OCI-LY7 (cell line): ENCODE measurements around the gene BACE1. TPM values are rescaled to one million over a fixed set of nuclear protein-coding genes. Genes with fewer than 3 reads are reported as not detected.

Source experiments
- BruUV-seq: library from RNA; stranded (reverse); fragments of 400-500 nt; replicated peaks from 2 replicates; lab custom pipeline; 2021; lab: Mats Ljungman, UMichigan
- CTCF ChIA-PET: fragments of 300-600 bp; sonication (Branson Sonifier 250); formaldehyde crosslinking; loops from one replicate; lab custom pipeline; 2022; ENCODE audit warnings: antibody characterized with exemption; ENCODE audit not compliant: unreplicated experiment; lab: Charles Lee
- POLR2A ChIA-PET: fragments of 300-600 bp; sonication (Branson Sonifier 250); formaldehyde crosslinking; loops from one replicate; lab custom pipeline; 2022; ENCODE audit warnings: antibody characterized with exemption; lab: Charles Lee
- DNase-seq: peaks from one replicate; pipeline ENCODE4 v3.0.0-alpha.2; 2015; ENCODE audit warnings: low spot score
- H2AFZ ChIP-seq: fragments of 200-600 bp; sonication (generic), shearing (Covaris generic); 2 replicates; pipeline ENCODE4 v1.6.1; 2014; ENCODE audit warnings: mild to moderate bottlenecking, antibody characterized with exemption, low read length, moderate library complexity
- H3K27ac ChIP-seq: fragments of 200-600 bp; sonication (generic); 2 replicates; pipeline ENCODE4 v1.5.1; 2014; ENCODE audit warnings: mixed run types, low read depth, mild to moderate bottlenecking, moderate library complexity, low read length, inconsistent platforms; ENCODE audit not compliant: poor library complexity, severe bottlenecking
- H3K36me3 ChIP-seq: fragments of 200-600 bp; sonication (generic); 2 replicates; pipeline ENCODE4 v1.6.1; 2014; ENCODE audit warnings: mild to moderate bottlenecking, antibody characterized with exemption, low read length, moderate library complexity, mixed read lengths; ENCODE audit not compliant: insufficient read depth
- H3K4me1 ChIP-seq: fragments of 200-600 bp; sonication (generic); 2 replicates; pipeline ENCODE4 v1.5.1; 2014; ENCODE audit warnings: mild to moderate bottlenecking, low read length; ENCODE audit not compliant: insufficient read depth, poor library complexity, severe bottlenecking
- H3K4me2 ChIP-seq: fragments of 200-600 bp; sonication (generic); 2 replicates; pipeline ENCODE4 v1.6.1; 2014; ENCODE audit warnings: mild to moderate bottlenecking, low read length
- H3K4me3 ChIP-seq: fragments of 200-600 bp; sonication (generic); 2 replicates; pipeline ENCODE4 v1.5.1; 2014; ENCODE audit warnings: mild to moderate bottlenecking, low read depth, low read length; ENCODE audit not compliant: poor library complexity, severe bottlenecking
- H3K79me2 ChIP-seq: fragments of 200-600 bp; sonication (generic); 2 replicates; pipeline ENCODE4 v1.6.1; 2016; ENCODE audit warnings: low read depth, mild to moderate bottlenecking, low read length, moderate library complexity, mixed read lengths; ENCODE audit not compliant: insufficient read depth
- H3K9me2 ChIP-seq: fragments of 200-600 bp; sonication (generic); 2 replicates; pipeline ENCODE4 v1.6.1; 2016; ENCODE audit warnings: mild to moderate bottlenecking, low read length, mixed read lengths; ENCODE audit not compliant: insufficient read depth
- H3K9me3 ChIP-seq: fragments of 200-600 bp; sonication (generic); 2 replicates; pipeline ENCODE4 v1.6.1; 2014; ENCODE audit warnings: mild to moderate bottlenecking, mixed run types, low read length, mixed read lengths
- H4K20me1 ChIP-seq: fragments of 200-600 bp; sonication (generic); 2 replicates; pipeline ENCODE4 v1.6.1; 2014; ENCODE audit warnings: mild to moderate bottlenecking, antibody characterized with exemption, low read length, moderate library complexity, mixed read lengths; ENCODE audit not compliant: insufficient read depth
- EZH2phosphoT487 ChIP-seq: fragments of 200-600 bp; sonication (generic); IDR thresholded peaks from 2 replicates; pipeline ENCODE4 v1.6.1; 2018; ENCODE audit warnings: low read depth, borderline replicate concordance, mild to moderate bottlenecking, mixed run types, antibody characterized with exemption, low read length, moderate library complexity, mixed read lengths
- intact Hi-C: fragments of 100-400 bp; cut with micrococcal nuclease; formaldehyde crosslinking; loops from one replicate; pipeline ENCODE4 v1.10.0; 2022; ENCODE audit not compliant: unreplicated experiment
- total RNA-seq, 2 experiments: library from RNA; depleted of rRNA in 1 of 2; stranded (reverse); fragments of >200 nt in 1 of 2; shearing (Covaris generic) in 1 of 2; gene quantifications; 2 replicates each; pipeline ENCODE4 v1.2.3, GENCODE V29; 2014 to 2022
- TF ChIP-seq, protein P1 (sequence below): fragments of 200-600 bp; sonication (generic); conservative IDR thresholded peaks from 2 replicates; pipeline ENCODE4 v1.5.1; 2014; ENCODE audit warnings: mild to moderate bottlenecking, antibody characterized with exemption, low read length, moderate library complexity, mixed read lengths

Gene BACE1
- total RNA-seq, 2 experiments from 2014 or later, result not detected

DNA sequence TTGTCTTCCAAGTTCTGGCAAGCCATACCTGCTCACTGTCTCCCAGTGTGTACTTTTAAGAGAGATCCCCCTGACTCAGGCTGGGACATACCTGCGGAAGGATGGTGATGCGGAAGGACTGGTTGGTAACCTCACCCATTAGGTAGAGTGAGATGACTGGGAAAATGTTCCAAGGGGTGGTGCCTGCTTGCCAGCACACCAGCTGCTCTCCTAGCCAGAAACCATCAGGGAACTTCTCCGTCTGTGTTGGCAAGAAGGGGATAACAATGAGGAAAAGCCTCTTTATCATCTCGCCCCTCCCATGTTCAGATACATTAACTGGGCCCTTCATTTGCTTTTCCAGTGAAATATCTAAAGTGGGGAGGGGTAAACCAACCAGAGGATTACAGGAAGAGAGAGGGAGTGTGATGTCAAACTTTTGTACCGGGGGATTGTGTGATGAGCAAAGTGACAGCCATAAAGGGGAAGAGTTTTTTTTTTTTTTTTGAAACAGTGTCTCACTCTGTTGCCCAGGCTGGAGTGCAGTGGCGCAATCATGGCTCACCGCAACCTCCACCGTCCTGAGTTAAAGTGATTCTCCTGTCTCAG, 25.2 kb downstream of the BACE1 start, which contains the start of gene BACE1-AS:
BACE1-AS (plus strand) TSS at position 538 of the 588 bp plus-strand sequence.
- DNase-seq, result no peak
- TF ChIP-seq, protein P1, sequence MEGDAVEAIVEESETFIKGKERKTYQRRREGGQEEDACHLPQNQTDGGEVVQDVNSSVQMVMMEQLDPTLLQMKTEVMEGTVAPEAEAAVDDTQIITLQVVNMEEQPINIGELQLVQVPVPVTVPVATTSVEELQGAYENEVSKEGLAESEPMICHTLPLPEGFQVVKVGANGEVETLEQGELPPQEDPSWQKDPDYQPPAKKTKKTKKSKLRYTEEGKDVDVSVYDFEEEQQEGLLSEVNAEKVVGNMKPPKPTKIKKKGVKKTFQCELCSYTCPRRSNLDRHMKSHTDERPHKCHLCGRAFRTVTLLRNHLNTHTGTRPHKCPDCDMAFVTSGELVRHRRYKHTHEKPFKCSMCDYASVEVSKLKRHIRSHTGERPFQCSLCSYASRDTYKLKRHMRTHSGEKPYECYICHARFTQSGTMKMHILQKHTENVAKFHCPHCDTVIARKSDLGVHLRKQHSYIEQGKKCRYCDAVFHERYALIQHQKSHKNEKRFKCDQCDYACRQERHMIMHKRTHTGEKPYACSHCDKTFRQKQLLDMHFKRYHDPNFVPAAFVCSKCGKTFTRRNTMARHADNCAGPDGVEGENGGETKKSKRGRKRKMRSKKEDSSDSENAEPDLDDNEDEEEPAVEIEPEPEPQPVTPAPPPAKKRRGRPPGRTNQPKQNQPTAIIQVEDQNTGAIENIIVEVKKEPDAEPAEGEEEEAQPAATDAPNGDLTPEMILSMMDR, result no peak
- no peak for TF ChIP-seq EZH2phosphoT487
- BruUV-seq, result no TSS peak
- Histone ChIP-seq H3K9me3 (no peaks in the 10 kb centered on the region), H3K4me2 (no peak within 1 kb of the TSS), H3K79me2 (no peaks in the 10 kb centered on the region), H3K9me2 (no peaks in the 10 kb centered on the region), H3K27ac (no peak within 1 kb of the TSS), H2AFZ (no peak within 1 kb of the TSS), H3K4me1 (no peaks in the 10 kb centered on the region), H4K20me1 (no peaks in the 10 kb centered on the region), H3K4me3 (no peak within 1 kb of the TSS), H3K36me3 (peaks cover 10% of the 10 kb centered on the region)
- ChIA-PET CTCF (no interaction called here), POLR2A (no interaction called here)
- intact Hi-C loops, result no loop called here

DNA sequence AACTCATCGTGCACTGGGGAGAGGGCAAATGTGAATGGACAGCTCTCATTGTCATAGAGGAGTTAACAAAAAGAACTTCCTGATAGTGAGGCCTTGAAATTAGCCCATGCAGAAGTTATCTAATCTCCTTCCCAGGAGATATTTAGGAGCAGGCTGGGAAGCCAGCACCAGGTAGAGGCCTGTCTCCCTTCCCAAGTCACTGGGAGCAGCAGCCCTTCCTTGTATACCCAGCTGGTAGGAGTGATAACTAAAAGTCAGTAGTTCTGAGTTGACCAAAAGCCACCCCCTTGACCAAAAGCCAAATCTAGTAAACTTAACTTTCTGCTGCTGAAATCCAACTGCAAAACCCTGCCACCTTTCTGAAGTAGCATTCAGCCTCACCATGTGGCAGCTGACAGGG, 26.3 kb downstream of the BACE1 start:
- Histone ChIP-seq H2AFZ (no peak overlapping the region), H3K4me1 (no peaks in the 10 kb centered on the region), H3K9me3 (no peaks in the 10 kb centered on the region), H3K79me2 (no peaks in the 10 kb centered on the region), H3K4me3 (no peak overlapping the region), H3K36me3 (peaks cover 21% of the 10 kb centered on the region), H4K20me1 (no peaks in the 10 kb centered on the region), H3K4me2 (no peak overlapping the region), H3K9me2 (no peaks in the 10 kb centered on the region), H3K27ac (no peak overlapping the region)
- POLR2A ChIA-PET, result interaction anchor here (0.7 kb wide), 1 partner anchor 15 kb away, joined by 3 read pairs; no protein-coding TSS in a partner anchor
- DNase-seq, result no peak
- TF ChIP-seq, protein P1, result no peak
- TF ChIP-seq EZH2phosphoT487, result no peak
- intact Hi-C loops, result no loop called here
- CTCF ChIA-PET, result no interaction called here
- no TSS peak for BruUV-seq

DNA sequence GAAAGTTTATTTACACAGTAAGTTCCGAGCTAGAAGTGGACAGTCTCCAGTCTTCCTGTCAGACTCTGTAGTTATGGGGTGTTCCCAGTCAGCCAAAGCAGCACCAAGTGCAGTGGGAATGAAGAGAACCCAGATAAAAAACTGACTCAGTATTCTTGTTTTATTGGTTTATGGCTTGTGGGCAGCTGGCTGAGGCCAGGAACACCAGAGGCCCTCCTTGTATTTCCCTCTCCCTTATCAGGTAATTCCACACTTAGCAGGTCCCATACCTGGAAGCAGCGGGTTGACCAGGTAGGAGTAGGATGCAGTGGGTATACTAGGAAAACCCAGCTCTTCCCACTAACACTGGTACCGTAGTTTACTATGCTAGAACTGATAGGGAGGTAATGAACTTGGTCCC, 28.4 kb downstream of the BACE1 start:
- H3K79me2 ChIP-seq, result no peaks in the 10 kb centered on the region
- H3K4me3 ChIP-seq, result no peak overlapping the region
- intact Hi-C loops, result no loop called here
- no peak for DNase-seq
- H3K27ac ChIP-seq, result no peak overlapping the region
- no TSS peak for BruUV-seq
- ChIA-PET CTCF (no interaction called here), POLR2A (no interaction called here)
- TF ChIP-seq, protein P1, result no peak
- TF ChIP-seq EZH2phosphoT487, result no peak
- no peaks in the 10 kb centered on the region for H3K9me2 ChIP-seq
- no peaks in the 10 kb centered on the region for H4K20me1 ChIP-seq
- no peaks in the 10 kb centered on the region for H3K4me1 ChIP-seq
- H3K9me3 ChIP-seq, result no peaks in the 10 kb centered on the region
- no peak overlapping the region for H2AFZ ChIP-seq
- H3K4me2 ChIP-seq, result no peak overlapping the region
- H3K36me3 ChIP-seq, result peaks cover 39% of the 10 kb centered on the region
